SK-N-SH (cell line): ENCODE data around the gene CPPED1. TPM values are rescaled to one million over a fixed set of nuclear protein-coding genes. Genes with fewer than 3 reads are reported as not detected.

Experiments used
- CTCF ChIA-PET: fragments of 300-600, 350-600 bp; formaldehyde crosslinking; extraction: SDS; loops from one replicate; lab custom pipeline; 2021; lab: Yijun Ruan, JAX
- POLR2A ChIA-PET: fragments of 350-600 bp; sonication (Branson Sonifier 250); formaldehyde crosslinking; extraction: SDS; loops from one replicate; lab custom pipeline; 2020; ENCODE audit warnings: antibody characterized with exemption, inconsistent platforms; lab: Yijun Ruan, JAX
- DNase-seq: peaks from one replicate; pipeline ENCODE4 v3.0.0; 2012
- H2AFZ ChIP-seq: fragments of 200-600 bp; sonication (generic); 2 replicates; pipeline ENCODE4 v1.8.1; 2016; ENCODE audit warnings: antibody characterized with exemption, mild to moderate bottlenecking, low read depth
- H3F3A ChIP-seq: fragments of 200-600 bp; sonication (generic); replicated peaks from 2 replicates; pipeline ENCODE3; 2016; ENCODE audit warnings: antibody characterized with exemption, mild to moderate bottlenecking; ENCODE audit not compliant: insufficient read depth
- H3K27ac ChIP-seq, 2 experiments: fragments of 200-500 bp in 1 of 2; fragments of 200-600 bp in 1 of 2; sonication (Bioruptor generic) in 1 of 2; sonication (generic), shearing (Covaris generic) in 1 of 2; 2 replicates each; pipeline versions ENCODE4 v1.5.1 to v1.6.1; 2014 to 2016; ENCODE audit warnings: low read depth in 2 of 2, inconsistent platforms in 1 of 2, low read length in 1 of 2, mild to moderate bottlenecking in 1 of 2, mixed read lengths in 1 of 2
- H3K27me3 ChIP-seq: fragments of 200-600 bp; sonication (generic), shearing (Covaris generic); 2 replicates; pipeline ENCODE4 v1.6.1; 2016; ENCODE audit warnings: mixed run types; ENCODE audit not compliant: insufficient read depth
- H3K36me3 ChIP-seq, 2 experiments: fragments of 200-500 bp in 1 of 2; fragments of 200-600 bp in 1 of 2; sonication (Bioruptor generic) in 1 of 2; sonication (generic) in 1 of 2; replicated peaks in 1 of 2; 2 replicates each; pipeline versions ENCODE3 to v1.5.1; 2014 to 2016; ENCODE audit warnings: low read length in 1 of 2, mild to moderate bottlenecking in 1 of 2; ENCODE audit not compliant: insufficient read depth in 2 of 2, control insufficient read depth in 1 of 2
- H3K4me1 ChIP-seq, 2 experiments: fragments of 200-500 bp in 1 of 2; fragments of 200-600 bp in 1 of 2; sonication (Bioruptor generic) in 1 of 2; sonication (generic), shearing (Covaris generic) in 1 of 2; 2 replicates each; pipeline versions ENCODE4 v1.5.1 to v1.6.1; 2014 to 2016; ENCODE audit warnings: low read depth in 1 of 2, low read length in 1 of 2, mixed run types in 1 of 2; ENCODE audit not compliant: insufficient read depth in 2 of 2, control insufficient read depth in 1 of 2
- H3K4me2 ChIP-seq: fragments of 200-600 bp; sonication (generic), shearing (Covaris generic); 2 replicates; pipeline ENCODE4 v1.6.1; 2017; ENCODE audit warnings: mixed run types
- H3K4me3 ChIP-seq, 2 experiments: fragments of 200-500 bp in 1 of 2; fragments of 200-600 bp in 1 of 2; sonication (Bioruptor generic) in 1 of 2; sonication (generic), shearing (Covaris generic) in 1 of 2; 2 replicates each; pipeline versions ENCODE4 v1.5.1 to v1.8.1; 2014 to 2016; ENCODE audit warnings: low read depth in 2 of 2, inconsistent platforms in 1 of 2, low read length in 1 of 2, mild to moderate bottlenecking in 1 of 2, mixed read lengths in 1 of 2, moderate library complexity in 1 of 2
- H3K79me2 ChIP-seq: fragments of 200-600 bp; sonication (generic); 2 replicates; pipeline ENCODE4 v1.8.1; 2017; ENCODE audit warnings: mild to moderate bottlenecking; ENCODE audit not compliant: insufficient read depth
- H3K9ac ChIP-seq: fragments of 200-600 bp; sonication (generic); 2 replicates; pipeline ENCODE4 v1.6.1; 2017; ENCODE audit warnings: mixed run types
- H3K9me2 ChIP-seq: fragments of 200-600 bp; sonication (generic); 2 replicates; pipeline ENCODE4 v1.6.1; 2017; ENCODE audit warnings: mixed run types
- H3K9me3 ChIP-seq: fragments of 200-600 bp; sonication (generic); 2 replicates; pipeline ENCODE4 v1.6.1; 2017; ENCODE audit warnings: mixed run types, mild to moderate bottlenecking, moderate library complexity
- H4K20me1 ChIP-seq: fragments of 200-600 bp; sonication (generic); 2 replicates; pipeline ENCODE4 v1.6.1; 2017; ENCODE audit warnings: mild to moderate bottlenecking, mixed run types; ENCODE audit not compliant: insufficient read depth
- CHD2 ChIP-seq: fragments of 150-350 bp; IDR thresholded peaks from 2 replicates; pipeline ENCODE4 v1.6.1; 2018; ENCODE audit warnings: low read length; ENCODE audit not compliant: partially characterized antibody
- CTCF ChIP-seq: fragments of 200-600 bp; sonication (generic); IDR thresholded peaks from 2 replicates; pipeline ENCODE4 v1.6.1; 2017; ENCODE audit warnings: antibody characterized with exemption, mild to moderate bottlenecking, moderate library complexity
- ELF1 ChIP-seq: IDR thresholded peaks from 2 replicates; pipeline ENCODE4 v1.4.0; 2012
- EP300 ChIP-seq, 2 experiments: IDR thresholded peaks; 2 replicates each; pipeline versions ENCODE4 v1.4.0 to v1.6.1; 2012; ENCODE audit warnings: borderline replicate concordance in 1 of 2, low read depth in 1 of 2, low read length in 1 of 2
- FOXJ3 ChIP-seq: sonication (generic); formaldehyde crosslinking; IDR thresholded peaks from 2 replicates; pipeline ENCODE4 v1.5.1; 2020; ENCODE audit warnings: mild to moderate bottlenecking, missing genetic modification reagents
- FOXM1 ChIP-seq: IDR thresholded peaks from 2 replicates; pipeline ENCODE4 v1.4.0; 2012; ENCODE audit warnings: low read depth, mild to moderate bottlenecking
- GABPA ChIP-seq: IDR thresholded peaks from 2 replicates; pipeline ENCODE4 v1.4.0; 2012; ENCODE audit warnings: low read depth, mild to moderate bottlenecking
- GATA2 ChIP-seq: sonication (generic); formaldehyde crosslinking; IDR thresholded peaks from 2 replicates; pipeline ENCODE4 v1.5.0; 2020; ENCODE audit warnings: mild to moderate bottlenecking, missing genetic modification reagents
- JUND ChIP-seq: IDR thresholded peaks from 2 replicates; pipeline ENCODE4 v1.4.0; 2012
- MAX ChIP-seq: IDR thresholded peaks from 2 replicates; pipeline ENCODE4 v1.4.0; 2012; ENCODE audit warnings: low read depth
- PBX3 ChIP-seq: IDR thresholded peaks from 2 replicates; pipeline ENCODE4; 2012
- POLR2AphosphoS5 ChIP-seq: IDR thresholded peaks from 2 replicates; pipeline ENCODE4 v1.6.1; 2012; ENCODE audit warnings: low read depth, low read length
- RFX5 ChIP-seq: IDR thresholded peaks from 2 replicates; pipeline ENCODE4 v1.6.1; 2012; ENCODE audit warnings: mild to moderate bottlenecking, improper control_type of control experiment, low read length
- RXRA ChIP-seq: IDR thresholded peaks from 2 replicates; pipeline ENCODE4 v1.4.0; 2012; ENCODE audit warnings: low read depth, mild to moderate bottlenecking, borderline replicate concordance
- SIN3A ChIP-seq: IDR thresholded peaks from 2 replicates; pipeline ENCODE4 v1.6.1; 2012; ENCODE audit warnings: low read depth, mild to moderate bottlenecking, low read length, moderate library complexity, borderline replicate concordance
- TAF1 ChIP-seq: IDR thresholded peaks from 2 replicates; pipeline ENCODE4 v1.6.1; 2012; ENCODE audit warnings: low read depth, mild to moderate bottlenecking, low read length, moderate library complexity, borderline replicate concordance
- TCF12 ChIP-seq: IDR thresholded peaks from 2 replicates; pipeline ENCODE4 v1.4.0; 2012
- TEAD4 ChIP-seq: IDR thresholded peaks from 2 replicates; pipeline ENCODE4 v1.4.0; 2012; ENCODE audit warnings: mild to moderate bottlenecking, borderline replicate concordance; ENCODE audit not compliant: insufficient read depth
- USF2 ChIP-seq: fragments of 150-350 bp; IDR thresholded peaks from 2 replicates; pipeline ENCODE4 v1.6.1; 2017; ENCODE audit warnings: antibody characterized with exemption, low read length, low read depth, borderline replicate concordance
- ZBTB33 ChIP-seq: IDR thresholded peaks from 2 replicates; pipeline ENCODE4 v1.4.0; 2012; ENCODE audit warnings: low read depth, borderline replicate concordance
- WGBS: methylation state at CpG from one replicate; pipeline ENCODE4 v1.1.6; 2017; ENCODE audit warnings: low lambda C conversion rate; 5-methylcytosine and 5-hydroxymethylcytosine counted together
- polyA plus RNA-seq, 3 experiments: library from polyadenylated mRNA; depleted of rRNA; stranded (reverse); fragments of >200 nt; gene quantifications; 2 replicates each; pipeline ENCODE4 v1.2.3, GENCODE V29; 2012

CPPED1 gene
- polyA plus RNA-seq, 1 of the 3 experiments (the other 2 are of a cell fraction), result 11.9 TPM

GRCh38 chr16:12706628-12707027 is 97.1 kb downstream of the CPPED1 start:
- Histone ChIP-seq H3K27me3 (no peaks in the 10 kb centered on the region), H3K4me3 (no peak overlapping the region), H3K9ac (no peak overlapping the region), H3K79me2 (no peaks in the 10 kb centered on the region; the same call in 1 of the 2 replicates), H2AFZ (no peak overlapping the region), H3K4me2 (no peak overlapping the region), H3K4me1 (peaks cover 0 to 5% of the 10 kb centered on the region in 2 experiments; a peak in 1 of 4 replicates), H3K36me3 (no peaks in the 10 kb centered on the region), H3K27ac (no peak overlapping the region), H3F3A (no peaks in the 10 kb centered on the region), H3K9me2 (no peaks in the 10 kb centered on the region), H4K20me1 (no peaks in the 10 kb centered on the region), H3K9me3 (no peaks in the 10 kb centered on the region)
- no peak for DNase-seq
- CTCF ChIA-PET, result no interaction called here
- TF ChIP-seq TAF1 (no peak), RXRA (no peak), USF2 (no peak), JUND (no peak), TCF12 (no peak), GATA2 (CRISPR knock-in tag) (no peak), EP300 (IDR thresholded peaks at IDR 0.05; ENCODE audit: borderline replicate concordance in 1 of 2, low read depth in 1 of 2, low read length in 1 of 2) (no peak), CTCF (no peak), TEAD4 (no peak), RFX5 (no peak), SIN3A (no peak), MAX (no peak), ELF1 (no peak), ZBTB33 (no peak), POLR2AphosphoS5 (no peak), CHD2 (no peak), FOXM1 (no peak), FOXJ3 (CRISPR knock-in tag) (no peak), PBX3 (no peak), GABPA (no peak)
- POLR2A ChIA-PET, result no interaction called here
- 90% methylated on average over 3 of the region's 6 CpGs for WGBS
